PC-3 (cell line): ENCODE data around the gene ERGIC2. TPM values are rescaled to one million over a fixed set of nuclear protein-coding genes. Genes with fewer than 3 reads are reported as not detected.

Experiments used
- ATAC-seq: fragments of 200-7000 bp; cut with Tn5 transposase; 2 replicates; pipeline ENCODE4 v1.9.1; 2020; ENCODE audit warnings: mild to moderate bottlenecking, moderate library complexity
- BruUV-seq: library from RNA; stranded (reverse); fragments of 400-500 nt; replicated peaks from 2 replicates; lab custom pipeline; 2021; lab: Mats Ljungman, UMichigan
- CTCF ChIA-PET: fragments of 300-600 bp; sonication (Branson Sonifier 250); formaldehyde crosslinking; loops from one replicate; lab custom pipeline; 2022; ENCODE audit warnings: antibody characterized with exemption; lab: Charles Lee
- POLR2A ChIA-PET: fragments of 300-600 bp; sonication (Branson Sonifier 250); formaldehyde crosslinking; loops from one replicate; lab custom pipeline; 2022; ENCODE audit warnings: antibody characterized with exemption; ENCODE audit not compliant: unreplicated experiment; lab: Charles Lee
- DNase-seq: peaks from one replicate; pipeline ENCODE4 v3.0.0-alpha.2; 2015
- H2AFZ ChIP-seq: fragments of 300-600 bp; sonication (generic); 2 replicates; pipeline ENCODE4 v1.6.0; 2016; ENCODE audit warnings: antibody characterized with exemption, low read length
- H3F3A ChIP-seq: fragments of 300-600 bp; sonication (generic); one replicate; pipeline ENCODE4 v1.6.0; 2017; ENCODE audit warnings: antibody characterized with exemption, low read length, control low read depth, mild to moderate bottlenecking; ENCODE audit not compliant: unreplicated experiment
- H3K27ac ChIP-seq: fragments of 300-600 bp; sonication (generic); 2 replicates; pipeline ENCODE4 v1.5.1; 2016; ENCODE audit warnings: mild to moderate bottlenecking, low read length
- H3K27me3 ChIP-seq: fragments of 300-600 bp; sonication (generic); 2 replicates; pipeline ENCODE4 v1.6.1; 2016; ENCODE audit warnings: low read length, mixed read lengths
- H3K36me3 ChIP-seq: fragments of 300-600 bp; sonication (generic); 2 replicates; pipeline ENCODE4 v1.6.1; 2016; ENCODE audit warnings: low read depth, mixed run types, low read length, mixed read lengths
- H3K4me1 ChIP-seq: fragments of 300-600 bp; sonication (generic); 2 replicates; pipeline ENCODE4 v1.5.1; 2016; ENCODE audit warnings: low read length; ENCODE audit not compliant: insufficient read depth
- H3K4me2 ChIP-seq: fragments of 300-600 bp; sonication (generic); 2 replicates; pipeline ENCODE4 v1.6.0; 2016; ENCODE audit warnings: low read length
- H3K4me3 ChIP-seq: fragments of 300-600 bp; sonication (generic); 2 replicates; pipeline ENCODE4 v1.5.1; 2016; ENCODE audit warnings: mild to moderate bottlenecking, low read length, mixed read lengths
- H3K79me2 ChIP-seq: fragments of 300-600 bp; sonication (generic); 2 replicates; pipeline ENCODE4 v1.6.1; 2017; ENCODE audit warnings: low read length, mixed read lengths
- H3K9ac ChIP-seq: fragments of 300-600 bp; sonication (generic); 2 replicates; pipeline ENCODE4 v1.6.0; 2016; ENCODE audit warnings: mild to moderate bottlenecking, low read length
- H3K9me2 ChIP-seq: fragments of 300-600 bp; sonication (generic); replicated peaks from 2 replicates; pipeline ENCODE4 v1.6.1; 2016; ENCODE audit warnings: mixed run types, low read length, mixed read lengths
- H3K9me3 ChIP-seq: fragments of 300-600 bp; sonication (generic); 2 replicates; pipeline ENCODE4 v1.6.1; 2016; ENCODE audit warnings: low read length, mixed read lengths
- H4K20me1 ChIP-seq: fragments of 300-600 bp; sonication (generic); 2 replicates; pipeline ENCODE4 v1.6.1; 2016; ENCODE audit warnings: low read length, mixed read lengths
- CTCF ChIP-seq: fragments of 300-600 bp; sonication (generic); conservative IDR thresholded peaks from 2 replicates; pipeline ENCODE4 v1.5.1; 2017; ENCODE audit warnings: antibody characterized with exemption, low read depth, mild to moderate bottlenecking, low read length
- EZH2 ChIP-seq: fragments of 300-600 bp; sonication (generic); IDR thresholded peaks from one replicate; pipeline ENCODE4 v1.6.1; 2017; ENCODE audit warnings: antibody characterized with exemption, mild to moderate bottlenecking, low read length; ENCODE audit not compliant: unreplicated experiment
- EZH2phosphoT487 ChIP-seq: fragments of 300-600 bp; sonication (generic); IDR thresholded peaks from 2 replicates; pipeline ENCODE4 v1.6.1; 2018; ENCODE audit warnings: mild to moderate bottlenecking, antibody characterized with exemption, low read length, borderline replicate concordance
- intact Hi-C: fragments of 100-400 bp; cut with micrococcal nuclease; formaldehyde crosslinking; loops from 2 replicates; pipeline ENCODE4 v1.9.0; 2023
- total RNA-seq: library from RNA; depleted of rRNA; stranded (reverse); fragments of >200 nt; gene quantifications from 2 replicates; pipeline ENCODE4 v1.2.3, GENCODE V29; 2014; rRNA removed

The ERGIC2 gene
- total RNA-seq, 1 experiment from 2014 or later, result 184 TPM

GRCh38 chr12:29288031-29288430, 92.9 kb downstream of the ERGIC2 start:
- ATAC-seq (no peak), DNase-seq (no peak)
- TF ChIP-seq CTCF (no peak), EZH2 (no peak), EZH2phosphoT487 (no peak)
- Histone ChIP-seq H3K27ac (no peak overlapping the region), H3K4me2 (no peak overlapping the region), H3K27me3 (no peaks in the 10 kb centered on the region), H3K79me2 (no peaks in the 10 kb centered on the region), H3K4me3 (no peak overlapping the region), H3K9ac (no peak overlapping the region), H4K20me1 (no peaks in the 10 kb centered on the region), H3F3A (no peaks in the 10 kb centered on the region), H3K4me1 (no peaks in the 10 kb centered on the region), H2AFZ (no peak overlapping the region), H3K9me3 (0 out of 2 replicates have a peak, but pooled peaks cover 5% of the 10 kb centered on the region), H3K9me2 (0 out of 2 replicates have a peak, but pooled peaks cover 5% of the 10 kb centered on the region), H3K36me3 (no peaks in the 10 kb centered on the region)
- BruUV-seq, result no TSS peak
- ChIA-PET CTCF (no interaction called here), POLR2A (no interaction called here)
- intact Hi-C loops, result no loop called here

- ChIA-PET POLR2A (no interaction called here), CTCF (no interaction called here)
- ATAC-seq, result no peak
- Histone ChIP-seq H3K4me1 (no peaks in the 10 kb centered on the region), H3K9me3 (0 out of 2 replicates have a peak, but pooled peaks cover 5% of the 10 kb centered on the region), H3K9ac (no peak overlapping the region), H3K4me3 (no peak overlapping the region), H3K27ac (no peak overlapping the region), H3K27me3 (no peaks in the 10 kb centered on the region), H3K79me2 (no peaks in the 10 kb centered on the region), H2AFZ (no peak overlapping the region), H3K36me3 (no peaks in the 10 kb centered on the region), H4K20me1 (no peaks in the 10 kb centered on the region), H3K4me2 (no peak overlapping the region), H3K9me2 (0 out of 2 replicates have a peak, but pooled peaks cover 5% of the 10 kb centered on the region), H3F3A (no peaks in the 10 kb centered on the region)
- no peak for TF ChIP-seq EZH2
- BruUV-seq, result no TSS peak
- intact Hi-C loops, result no loop called here
- DNase-seq, result no peak
Measured at GRCh38 chr12:29287622-29288021, 93.3 kb downstream of the ERGIC2 start.

Other genes starting within 250 kb of the ERGIC2 start
- 10.2 and 13.5 TPM in 2 replicates for gene FAR2, start 231.9 kb downstream of the ERGIC2 start, total RNA-seq
- not detected in 2 replicates for gene OVCH1, start 116.5 kb upstream of the ERGIC2 start, total RNA-seq